ENCODE results near the gene SEC14L5. TPM values are rescaled to one million over a fixed set of nuclear protein-coding genes. Genes with fewer than 3 reads are reported as not detected.
A peak's percentile ranks its signal among the peaks of the same experiment; 100 is the strongest.

SEC14L5 gene
- total RNA-seq, 4 donors from 2014 or later: 0.83 to 1.8 (median 1.1) TPM

DNA sequence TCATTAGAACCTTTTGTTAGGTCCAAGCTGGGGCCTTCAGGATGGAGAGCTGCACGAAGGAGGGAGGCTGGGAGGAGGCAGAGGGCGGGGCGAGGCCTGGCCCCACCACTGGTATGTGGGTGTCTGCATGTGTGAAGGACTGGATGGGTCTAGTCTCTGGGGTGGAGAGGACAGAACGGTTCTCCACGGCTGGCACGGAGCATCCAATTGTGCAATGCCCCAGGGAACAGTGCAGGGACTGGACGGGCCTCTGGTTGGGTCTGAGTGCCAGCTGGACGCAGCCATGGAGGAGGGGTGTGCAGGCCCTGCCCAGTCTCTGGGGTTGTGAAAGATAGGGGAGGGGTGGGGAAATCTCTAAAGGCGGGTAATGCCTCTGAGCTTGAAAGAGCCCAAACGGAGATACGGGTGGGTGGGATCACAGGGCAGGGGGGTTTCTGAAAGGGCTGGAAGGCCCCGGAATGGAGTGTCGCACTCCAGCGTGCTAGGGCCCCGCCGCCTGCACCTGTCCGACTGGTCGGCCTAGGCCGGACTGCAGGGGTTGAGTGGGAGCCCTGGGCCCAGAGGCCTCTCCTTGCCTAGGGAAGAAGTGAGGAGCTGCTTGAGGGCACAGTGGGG, 22.8 kb upstream of the SEC14L5 start:
- Histone ChIP-seq H3K27me3 (peaks cover 0 to 34% (median 2%) of the 10 kb centered on the region in 4 donors), H3K4me3 (peak overlapping the region; percentile 59 to 73 (median 62)), H3K4me1 (peaks cover 21 to 51% (median 37%) of the 10 kb centered on the region in 4 donors), H3K9me3 (no peaks in the 10 kb centered on the region), H3K27ac (replicated peaks in 1 of 4) (peak overlapping the region; percentile 69 to 82 (median 74)), H3K36me3 (no peaks in the 10 kb centered on the region)
- peak; percentile 96 for DNase-seq (ENCODE audit: extremely low spot score)
- intact Hi-C loops (cut with DNase I): no loop called here
- no peak for TF ChIP-seq POLR2A (IDR thresholded peaks at IDR 0.05; ENCODE audit: low read depth)
- peak; percentile 59 to 76 for TF ChIP-seq POLR2AphosphoS5 (IDR thresholded peaks at IDR 0.05)
- whole genome bisulfite sequencing: 76% methylated on average over 18 of the region's 19 CpGs

DNA sequence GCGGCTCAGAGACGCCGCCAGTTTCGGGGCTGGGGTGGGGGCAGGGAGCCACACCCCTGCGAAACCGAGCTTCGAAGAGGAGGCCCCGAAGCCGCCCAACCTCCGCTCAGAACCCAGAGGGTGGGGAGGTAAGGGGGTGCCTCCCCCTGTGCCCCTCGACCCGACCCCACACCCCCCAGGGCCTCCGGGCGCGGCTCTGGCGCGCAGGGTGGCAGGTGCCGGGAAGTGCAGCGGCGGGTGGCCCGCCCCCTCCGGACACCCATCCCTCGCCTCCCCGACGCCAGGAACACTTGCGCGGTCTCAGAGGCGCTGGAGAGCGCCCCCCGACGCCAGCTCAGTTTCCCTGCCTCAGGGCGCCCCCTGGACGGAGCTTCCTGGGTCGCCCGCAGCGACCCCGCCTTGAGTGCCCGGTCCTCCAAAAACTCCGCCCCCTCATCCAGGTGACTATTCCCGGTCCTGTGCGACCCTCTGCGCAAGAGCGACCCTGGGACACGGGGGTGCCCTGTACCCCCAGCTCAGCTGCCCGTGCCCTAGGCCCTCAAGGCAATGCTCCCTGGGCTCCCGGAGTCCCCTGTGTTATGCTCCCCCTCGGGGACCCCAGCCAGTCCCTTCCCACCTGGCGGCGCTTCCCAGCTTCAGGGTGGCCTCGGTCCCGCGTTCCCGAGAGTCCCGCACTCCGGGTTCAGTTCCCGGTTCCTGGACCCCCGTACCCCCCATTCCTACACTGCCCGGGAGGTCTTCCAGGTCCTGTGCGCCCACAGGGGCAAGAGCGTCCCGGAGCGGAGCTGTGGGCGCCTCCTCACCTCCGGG, 21.7 kb upstream of the SEC14L5 start:
- TF ChIP-seq EP300 (IDR thresholded peaks at IDR 0.05) (no peak), CTCF (IDR thresholded peaks at IDR 0.05) (peak in 1 of 3 experiments; percentile 48), POLR2AphosphoS5 (IDR thresholded peaks at IDR 0.05) (no peak)
- intact Hi-C loops (cut with DNase I): no loop called here
- peak overlapping the region; percentile 59 to 73 (median 62) for H3K4me3 ChIP-seq

DNA sequence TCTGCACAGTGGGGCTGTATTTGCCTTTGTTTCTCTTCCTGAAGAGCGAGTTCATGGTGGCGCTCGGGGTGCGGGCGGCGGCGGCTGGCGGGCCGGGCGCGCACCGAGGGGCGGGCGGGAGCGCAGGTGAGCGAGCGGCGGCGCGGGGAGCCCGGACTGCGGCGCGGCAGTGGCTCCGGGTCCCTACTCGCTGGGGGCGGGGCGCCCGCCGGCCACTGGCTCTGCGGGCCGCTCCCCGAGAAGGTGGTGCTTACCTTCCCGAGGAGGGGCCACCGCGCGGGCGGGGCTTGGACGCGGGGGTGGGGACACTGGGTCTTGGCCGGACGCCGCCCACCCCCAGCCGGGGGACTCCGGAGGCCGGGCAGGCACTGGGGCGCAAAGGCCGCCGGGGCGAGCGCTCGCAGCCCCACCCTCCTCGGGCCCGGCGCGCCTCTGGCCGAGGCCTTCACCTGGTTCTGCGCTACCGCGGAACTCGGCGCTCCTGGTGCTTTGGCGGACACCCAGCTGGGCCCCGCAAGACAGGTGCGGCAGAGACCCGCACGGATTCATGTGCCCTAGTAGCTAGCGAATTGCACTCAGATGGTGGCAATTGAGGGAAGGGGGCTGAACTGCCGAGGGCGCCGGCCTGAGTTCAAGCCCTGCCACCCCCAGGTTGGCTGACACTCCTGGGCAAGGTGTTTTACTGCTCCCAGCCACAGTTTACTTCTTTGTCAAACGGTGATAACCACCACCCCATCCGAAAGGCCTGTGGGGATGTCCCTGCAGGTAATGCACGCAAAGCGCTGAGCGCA, 20.9 kb upstream of the SEC14L5 start, which contains the start of gene PPL:
PPL (minus strand) TSS at position 158 of the 791 bp plus-strand sequence; CDS start at position 55, 103 bp downstream.
- Histone ChIP-seq H3K36me3 (no peaks in the 10 kb centered on the region), H3K4me1 (peaks cover 21 to 55% (median 39%) of the 10 kb centered on the region in 4 donors), H3K27ac (replicated peaks in 1 of 4) (peak within 1 kb of the TSS; percentile 69 to 82 (median 74)), H3K4me3 (peak within 1 kb of the TSS; percentile 59 to 73 (median 62)), H3K27me3 (peaks cover 0 to 34% (median 2%) of the 10 kb centered on the region in 4 donors), H3K9me3 (no peaks in the 10 kb centered on the region)
- intact Hi-C loops (cut with DNase I): no loop called here
- WGBS: 37% methylated on average over 14 of the region's 76 CpGs
- no peak for TF ChIP-seq EP300 (IDR thresholded peaks at IDR 0.05)
- TF ChIP-seq POLR2AphosphoS5 (IDR thresholded peaks at IDR 0.05): no peak
- TF ChIP-seq CTCF (IDR thresholded peaks at IDR 0.05): no peak
- TF ChIP-seq POLR2A (IDR thresholded peaks at IDR 0.05; ENCODE audit: low read depth): no peak
- no peak for DNase-seq (ENCODE audit: extremely low spot score)

More for the DNA sequence above, 21.7 kb upstream of the SEC14L5 start:
- H3K27me3 ChIP-seq: peaks cover 0 to 34% (median 2%) of the 10 kb centered on the region in 4 donors
- 0% methylated on average over 3 of the region's 64 CpGs for WGBS
- no peaks in the 10 kb centered on the region for H3K36me3 ChIP-seq
- H3K27ac ChIP-seq (replicated peaks in 1 of 4): peak overlapping the region; percentile 69 to 82 (median 74)
- no peaks in the 10 kb centered on the region for H3K9me3 ChIP-seq
- H3K4me1 ChIP-seq: peaks cover 21 to 51% (median 37%) of the 10 kb centered on the region in 4 donors
- DNase-seq (ENCODE audit: extremely low spot score): no peak

DNA sequence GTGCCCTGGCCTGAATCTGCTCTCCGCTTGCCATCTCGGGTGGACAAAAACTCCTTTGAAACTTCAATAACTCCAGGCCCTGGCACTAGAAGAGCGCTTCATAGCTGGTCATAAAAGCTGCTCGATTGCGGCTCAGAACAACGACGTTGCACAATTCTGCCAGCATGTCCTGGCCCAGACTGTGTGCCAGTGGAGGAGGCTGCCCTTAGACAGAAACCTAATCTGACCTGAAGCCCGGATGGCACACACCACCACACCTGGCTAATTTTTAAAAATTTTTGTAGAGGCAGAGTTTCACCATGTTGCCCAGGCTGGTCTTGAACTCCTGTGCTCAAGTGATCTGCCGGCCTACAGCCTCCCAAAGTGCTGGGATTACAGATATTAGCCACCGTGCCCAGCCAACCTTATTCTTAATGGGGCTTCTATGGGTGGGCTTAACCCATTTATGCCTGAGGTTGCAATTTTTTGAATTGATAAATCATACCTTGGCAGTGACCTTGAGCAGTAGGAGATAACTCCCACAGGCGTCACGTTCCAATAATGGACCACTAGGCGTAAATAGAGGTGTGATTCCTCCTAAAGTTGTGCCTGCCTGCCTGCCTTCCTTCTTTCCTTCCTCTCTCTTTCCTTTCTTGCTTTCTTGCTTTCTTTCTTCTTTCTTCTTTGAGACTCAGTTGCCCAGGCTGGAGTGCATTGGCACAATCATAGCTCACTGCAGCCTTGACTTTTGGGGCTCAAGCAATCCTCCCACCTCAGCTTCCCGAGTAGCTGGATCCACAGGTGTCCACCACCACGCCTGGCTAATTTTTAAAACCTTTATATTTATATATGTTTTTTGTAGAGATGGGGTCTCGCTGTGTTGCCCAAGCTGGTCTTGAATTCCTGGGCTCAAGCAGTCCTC, 20.1 kb upstream of the SEC14L5 start:
- 92% methylated on average over 15 of the region's 16 CpGs for WGBS

DNA sequence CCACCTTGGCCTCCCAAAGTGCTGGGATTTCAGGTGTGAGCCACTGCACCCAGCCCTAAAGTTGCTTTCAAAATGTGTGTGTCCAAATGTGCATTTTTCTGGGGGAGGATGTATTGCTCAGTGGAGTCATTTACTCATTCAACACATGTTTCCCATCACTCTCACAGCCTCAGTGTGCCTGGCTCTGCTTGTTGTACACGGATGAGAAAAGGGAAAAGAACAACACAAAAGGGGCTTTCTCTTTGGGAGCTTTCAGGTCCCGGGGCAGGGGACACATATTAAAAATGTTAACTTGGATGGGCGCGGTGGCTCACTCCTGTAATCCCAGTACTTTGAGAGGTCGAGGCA, 19.5 kb upstream of the SEC14L5 start:
- no peak overlapping the region for H3K27ac ChIP-seq (replicated peaks in 1 of 4)
- 73% methylated on average over 5 of the region's 5 CpGs for WGBS
- H3K9me3 ChIP-seq: no peaks in the 10 kb centered on the region

More for the DNA sequence above, 20.1 kb upstream of the SEC14L5 start:
- intact Hi-C loops (cut with DNase I): no loop called here
- Histone ChIP-seq H3K4me3 (peak overlapping the region in 1 of 4 donors; percentile 73), H3K9me3 (no peaks in the 10 kb centered on the region), H3K27ac (replicated peaks in 1 of 4) (peak overlapping the region; percentile 69 to 82 (median 74)), H3K4me1 (peaks cover 28 to 59% (median 47%) of the 10 kb centered on the region in 4 donors), H3K27me3 (peaks cover 0 to 34% (median 2%) of the 10 kb centered on the region in 4 donors), H3K36me3 (no peaks in the 10 kb centered on the region)
- TF ChIP-seq POLR2AphosphoS5 (IDR thresholded peaks at IDR 0.05) (no peak), POLR2A (IDR thresholded peaks at IDR 0.05; ENCODE audit: low read depth) (no peak), EP300 (IDR thresholded peaks at IDR 0.05) (no peak)
- DNase-seq (ENCODE audit: extremely low spot score): no peak

More for the DNA sequence above, 19.5 kb upstream of the SEC14L5 start:
- H3K27me3 ChIP-seq: peaks cover 0 to 34% (median 2%) of the 10 kb centered on the region in 4 donors
- TF ChIP-seq POLR2AphosphoS5 (IDR thresholded peaks at IDR 0.05) (peak in 1 of 2 donors; percentile 23), EP300 (IDR thresholded peaks at IDR 0.05) (no peak)
- intact Hi-C loops (cut with DNase I): no loop called here
- no peak overlapping the region for H3K4me3 ChIP-seq
- no peaks in the 10 kb centered on the region for H3K36me3 ChIP-seq
- H3K4me1 ChIP-seq: peaks cover 34 to 62% (median 53%) of the 10 kb centered on the region in 4 donors
- no peak for DNase-seq (ENCODE audit: extremely low spot score)

Data from esophagus muscularis mucosa (tissue), 4 donors.